GM19372 (cell line): ENCODE measurements around the gene DPP7.

ENCODE experiments used
- ATAC-seq: cut with Tn5 transposase; IDR thresholded peaks from one replicate; pipeline ENCODE4 v1.9.1; 2021; ENCODE audit warnings: mild to moderate bottlenecking, low read depth, moderate library complexity; ENCODE audit not compliant: unreplicated experiment

DPP7 gene

GRCh38 chr9:137112564-137113384, 1.8 kb downstream of the DPP7 start:
- no peak for ATAC-seq

DNA sequence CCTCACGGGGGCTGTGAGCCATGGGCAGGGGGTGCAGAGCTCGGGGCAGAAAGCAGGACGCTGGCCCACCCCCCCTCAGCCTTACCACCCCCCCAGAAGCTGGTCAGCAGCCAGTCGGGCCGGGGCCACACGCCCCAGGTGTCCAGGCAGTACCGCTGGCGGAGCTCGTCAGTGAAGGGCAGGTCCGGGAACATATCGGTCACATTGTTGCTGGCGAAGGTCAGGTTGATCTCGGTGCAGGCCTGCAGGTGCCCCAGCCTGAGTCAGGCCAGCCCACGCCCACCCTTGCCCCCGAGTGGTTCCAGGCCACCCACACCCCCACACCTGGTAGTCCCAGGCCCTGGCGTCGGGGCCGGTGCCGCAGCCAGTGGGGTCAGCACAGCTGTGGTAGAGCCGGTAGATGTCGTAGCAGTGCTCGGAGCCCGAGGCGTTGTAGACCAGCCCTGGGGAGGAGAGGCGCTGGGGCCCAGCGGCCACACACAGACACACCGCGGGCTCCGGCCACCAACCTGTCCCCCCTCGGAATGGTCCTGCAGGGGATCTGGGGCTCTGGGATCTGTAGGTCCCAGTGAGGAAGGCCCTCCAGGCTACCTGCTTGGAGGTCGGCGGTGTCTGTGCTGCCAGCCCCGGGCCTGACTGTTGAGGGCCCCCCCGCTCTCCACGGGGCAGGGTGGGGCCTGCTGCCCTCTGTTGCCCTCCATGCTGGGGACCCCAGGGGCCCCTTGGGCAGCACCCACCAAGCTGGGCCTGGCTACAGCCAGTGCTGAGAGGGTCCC, 2.6 kb downstream of the DPP7 start:
- no peak for ATAC-seq

GRCh38 chr9:137110911-137111787, 3.4 kb downstream of the DPP7 start:
- no peak for ATAC-seq

DNA sequence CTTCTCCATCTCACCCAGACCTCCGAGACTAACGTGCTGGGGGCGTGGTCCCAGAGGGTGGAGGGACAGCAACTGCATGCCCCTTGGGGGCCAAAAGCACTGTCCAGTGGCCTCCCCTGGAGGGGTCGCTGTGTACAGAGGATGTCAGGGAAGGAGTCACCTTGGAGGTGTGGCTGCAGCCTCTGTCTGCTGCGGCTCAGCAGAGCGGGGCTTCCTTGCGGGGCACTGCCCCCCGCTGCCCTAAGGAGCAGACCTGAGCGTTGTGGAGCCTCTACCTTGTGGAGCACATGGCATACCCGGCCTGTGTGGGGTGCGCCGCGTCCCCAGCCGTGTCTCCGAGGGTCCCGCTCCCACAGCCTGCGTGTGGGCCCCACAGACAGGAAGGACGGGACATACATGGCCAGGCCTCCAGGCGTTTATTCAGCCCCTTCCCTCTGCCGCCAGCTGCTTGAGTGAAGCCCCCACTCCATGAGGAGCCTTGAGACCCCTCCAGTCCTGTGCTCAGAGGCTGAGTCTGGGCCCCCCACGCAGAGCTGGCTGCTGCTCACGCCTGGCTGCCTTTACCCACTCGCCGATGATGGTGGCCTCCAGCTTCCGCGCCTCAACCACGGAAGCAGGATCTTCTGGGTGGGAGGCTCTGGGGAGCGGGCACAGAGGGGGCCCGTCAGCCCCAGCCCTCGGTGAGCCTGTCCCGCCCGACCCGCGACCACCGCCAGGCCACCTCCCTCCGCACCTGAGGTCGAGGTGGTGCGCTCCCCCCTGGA, 4.2 kb downstream of the DPP7 start:
- ATAC-seq: no peak

DNA sequence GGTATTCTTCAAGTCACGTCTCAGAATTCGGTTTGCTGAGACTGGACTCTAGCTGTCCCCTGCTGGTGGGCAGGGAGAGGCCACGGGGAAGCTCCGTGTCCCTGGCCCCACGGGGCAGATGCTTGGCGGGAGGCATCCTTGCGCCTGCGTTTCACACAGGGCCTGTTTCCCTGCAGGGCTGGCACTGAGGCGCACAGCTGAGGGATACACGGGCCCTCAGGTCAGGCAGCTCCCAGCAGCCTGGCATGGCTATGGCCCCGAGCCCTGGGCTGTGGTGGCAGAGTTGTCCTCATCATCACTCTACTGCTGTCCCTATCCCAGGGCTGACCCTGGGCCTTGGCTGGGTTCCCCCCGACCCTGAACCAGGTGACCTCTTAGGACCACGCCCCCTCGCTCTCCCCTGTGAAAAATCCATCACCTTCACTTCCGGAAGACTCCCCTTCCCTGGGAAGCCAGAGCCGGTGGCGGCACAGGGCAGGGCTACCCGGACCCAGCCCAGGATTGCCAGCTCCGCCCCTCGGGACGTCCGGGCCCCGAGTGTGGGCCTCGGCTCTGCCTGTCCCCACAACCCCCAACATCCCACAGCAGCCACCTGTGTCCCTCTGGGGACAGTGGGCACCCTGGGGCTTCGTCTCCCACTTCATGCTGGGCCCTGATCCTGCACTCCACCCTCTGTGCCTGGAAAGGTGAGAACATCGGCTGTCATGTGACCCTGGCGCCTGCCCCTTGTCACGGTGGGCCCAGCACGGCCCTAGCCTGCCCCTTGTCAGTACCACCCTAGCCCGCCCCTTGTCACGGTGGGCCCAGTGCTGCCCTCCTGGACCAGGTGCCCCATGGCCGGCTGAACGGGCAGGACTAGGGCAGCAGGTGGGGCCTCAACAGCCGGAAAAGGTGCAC, 5.0 kb downstream of the DPP7 start:
- ATAC-seq: no peak

GRCh38 chr9:137108608-137109249, 5.8 kb downstream of the DPP7 start:
- no peak for ATAC-seq

DNA sequence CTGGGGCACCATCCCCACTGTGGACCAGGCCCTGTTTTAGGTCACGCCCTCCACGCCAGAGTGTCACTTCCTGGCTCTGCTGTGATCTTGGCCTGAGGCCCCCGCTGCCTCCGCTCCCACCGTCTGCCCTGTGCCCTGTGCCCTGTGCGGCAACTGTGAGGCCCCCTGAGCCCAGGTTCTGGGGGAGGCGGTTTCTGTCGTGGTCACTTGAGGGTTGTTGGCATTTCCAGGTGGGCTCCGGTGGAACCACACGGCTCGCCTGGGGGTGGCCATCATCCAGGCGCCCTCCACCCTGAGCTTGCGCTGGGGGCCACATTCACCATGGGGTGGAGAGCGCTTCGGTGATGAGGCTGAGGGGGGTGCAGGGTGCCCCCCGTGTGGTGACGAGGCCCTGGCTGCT, 6.6 kb downstream of the DPP7 start:
- ATAC-seq: no peak

DNA sequence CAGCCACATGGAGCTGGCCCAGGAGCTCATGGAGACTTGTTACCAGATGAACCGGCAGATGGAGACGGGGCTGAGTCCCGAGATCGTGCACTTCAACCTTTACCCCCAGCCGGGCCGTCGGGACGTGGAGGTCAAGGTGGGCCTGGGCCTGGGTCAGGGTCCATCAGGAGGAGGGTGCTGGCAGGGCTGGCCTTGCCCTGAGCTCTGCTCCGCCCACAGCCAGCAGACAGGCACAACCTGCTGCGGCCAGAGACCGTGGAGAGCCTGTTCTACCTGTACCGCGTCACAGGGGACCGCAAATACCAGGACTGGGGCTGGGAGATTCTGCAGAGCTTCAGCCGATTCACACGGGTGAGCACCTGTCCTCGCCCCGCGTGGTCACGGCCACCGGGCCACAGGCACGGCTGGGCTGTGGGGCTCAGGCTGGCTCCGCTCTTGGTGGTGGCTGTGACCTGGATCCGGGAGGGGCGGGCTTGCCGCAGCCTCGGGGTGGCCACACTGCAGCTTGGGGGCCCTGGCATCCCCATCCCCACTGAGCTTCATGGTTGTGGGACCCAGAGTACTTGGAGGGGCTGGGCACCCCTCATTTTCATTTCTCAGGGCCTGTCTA, 7.1 kb downstream of the DPP7 start:
- ATAC-seq: no peak

- no peak for ATAC-seq
These were observed 7.8 kb downstream of the DPP7 start for GRCh38 chr9:137106662-137107250.

DNA sequence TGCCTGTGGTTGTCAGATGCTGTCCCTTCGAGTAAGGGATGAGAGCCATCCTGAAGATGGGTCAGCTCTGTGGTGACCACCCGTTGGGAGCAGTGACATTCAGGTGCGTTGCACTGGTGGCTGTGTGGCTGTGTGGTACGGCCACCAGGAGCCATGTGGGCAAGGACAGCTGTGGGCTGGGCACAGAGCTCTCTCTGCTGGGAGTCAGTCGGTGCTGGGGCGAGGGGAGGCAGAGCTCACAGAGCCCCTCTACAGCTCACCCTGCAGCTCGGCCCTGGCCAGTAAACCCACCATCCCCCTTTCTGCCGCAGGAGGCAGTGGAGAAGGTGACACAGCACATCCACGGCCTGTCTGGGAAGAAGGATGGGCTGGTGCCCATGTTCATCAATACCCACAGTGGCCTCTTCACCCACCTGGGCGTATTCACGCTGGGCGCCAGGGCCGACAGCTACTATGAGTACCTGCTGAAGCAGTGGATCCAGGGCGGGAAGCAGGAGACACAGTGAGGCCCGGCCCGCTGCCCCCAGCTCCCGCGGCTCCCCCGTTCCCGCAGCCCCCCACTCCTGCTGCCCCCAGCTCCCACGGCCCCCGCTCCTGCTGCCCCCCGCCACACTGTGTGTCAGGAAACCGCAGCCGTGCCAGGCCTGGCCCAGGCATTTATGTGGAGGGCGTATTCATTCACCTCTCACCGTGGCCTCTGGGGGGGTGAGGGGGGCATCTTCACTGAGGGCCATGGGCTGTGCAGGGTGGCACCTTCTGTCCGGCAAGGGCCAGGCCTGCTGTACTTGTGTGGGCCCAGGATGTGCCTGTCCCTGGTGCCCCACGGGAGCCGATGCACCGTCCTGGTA, 8.5 kb downstream of the DPP7 start:
- no peak for ATAC-seq

GRCh38 chr9:137103206-137103999, 11.1 kb downstream of the DPP7 start:
- no peak for ATAC-seq

- ATAC-seq: no peak
These were observed 15.3 kb downstream of the DPP7 start for GRCh38 chr9:137099231-137099630.

DNA sequence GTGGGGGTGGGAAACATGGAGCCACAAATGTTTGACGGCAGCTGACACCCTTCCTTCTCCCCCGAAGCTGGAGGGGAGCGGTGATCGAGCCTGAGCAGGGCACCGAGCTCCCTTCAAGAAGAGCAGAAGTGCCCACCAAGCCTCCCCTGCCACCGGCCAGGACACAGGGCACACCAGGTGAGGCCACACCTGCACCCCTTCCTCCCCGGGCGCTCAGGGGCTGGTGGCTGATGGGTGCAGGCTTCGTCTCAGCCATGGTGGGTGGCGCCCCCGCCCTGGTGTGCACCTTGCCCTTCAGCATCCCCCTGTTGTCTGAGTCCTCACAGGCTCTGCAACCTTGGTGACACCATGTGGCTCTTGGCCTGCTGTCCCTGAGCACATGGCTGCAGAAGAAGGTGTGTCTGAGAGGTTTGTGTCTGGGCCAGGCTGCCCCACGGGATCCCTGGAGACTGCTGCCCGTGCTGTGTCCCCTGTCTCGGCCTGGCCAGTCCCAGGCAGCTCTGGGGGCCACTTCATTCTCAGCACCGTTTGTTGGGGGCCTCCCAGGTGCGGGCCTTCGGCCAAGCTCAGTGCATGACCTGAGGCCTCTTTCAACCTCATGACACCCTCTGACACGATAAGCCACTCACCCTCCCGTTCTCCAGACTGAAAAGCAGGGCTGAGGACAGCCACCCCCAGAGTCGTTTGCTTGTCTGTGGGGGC, 16.6 kb downstream of the DPP7 start:
- no peak for ATAC-seq

DNA sequence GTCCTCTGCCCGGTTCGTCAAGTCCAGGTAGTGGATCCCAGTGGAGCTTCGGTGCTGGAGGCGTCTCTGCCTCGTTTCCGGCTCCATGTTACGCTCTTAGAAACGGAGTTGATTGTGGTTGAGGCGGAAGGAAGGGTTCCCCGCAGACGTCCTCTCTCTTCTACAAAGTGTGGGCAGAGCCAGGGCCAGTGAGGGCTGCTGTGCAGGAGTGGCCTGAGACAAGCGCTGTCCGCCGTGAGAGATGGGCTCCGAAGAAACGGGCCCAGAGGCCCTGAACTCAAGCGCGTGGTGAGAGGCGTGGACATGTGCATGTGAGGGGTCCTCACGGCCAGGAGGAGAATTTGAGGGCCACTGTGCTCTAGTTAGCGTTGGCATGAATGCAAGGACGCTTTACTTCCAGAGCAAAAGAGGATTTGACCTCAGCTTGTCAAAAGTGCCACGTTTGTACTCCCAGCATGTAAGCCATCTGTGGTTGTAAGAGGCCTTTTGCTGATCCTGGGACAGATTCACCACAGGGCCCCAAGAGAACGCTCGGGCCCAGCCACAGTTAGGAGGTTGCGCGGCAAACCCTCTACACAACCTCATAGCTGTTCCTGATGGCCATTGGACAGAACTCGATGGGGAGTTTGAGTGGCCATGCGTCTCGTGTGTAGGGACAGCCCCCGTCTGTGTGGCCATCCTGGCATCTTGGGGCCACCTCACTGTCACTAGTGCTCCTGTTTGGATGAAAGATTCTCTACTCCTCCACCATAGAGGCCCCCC, 17.6 kb downstream of the DPP7 start:
- ATAC-seq: no peak
